Measurements from ENCODE around the gene RASGRF1.

- TF ChIP-seq, protein P1, sequence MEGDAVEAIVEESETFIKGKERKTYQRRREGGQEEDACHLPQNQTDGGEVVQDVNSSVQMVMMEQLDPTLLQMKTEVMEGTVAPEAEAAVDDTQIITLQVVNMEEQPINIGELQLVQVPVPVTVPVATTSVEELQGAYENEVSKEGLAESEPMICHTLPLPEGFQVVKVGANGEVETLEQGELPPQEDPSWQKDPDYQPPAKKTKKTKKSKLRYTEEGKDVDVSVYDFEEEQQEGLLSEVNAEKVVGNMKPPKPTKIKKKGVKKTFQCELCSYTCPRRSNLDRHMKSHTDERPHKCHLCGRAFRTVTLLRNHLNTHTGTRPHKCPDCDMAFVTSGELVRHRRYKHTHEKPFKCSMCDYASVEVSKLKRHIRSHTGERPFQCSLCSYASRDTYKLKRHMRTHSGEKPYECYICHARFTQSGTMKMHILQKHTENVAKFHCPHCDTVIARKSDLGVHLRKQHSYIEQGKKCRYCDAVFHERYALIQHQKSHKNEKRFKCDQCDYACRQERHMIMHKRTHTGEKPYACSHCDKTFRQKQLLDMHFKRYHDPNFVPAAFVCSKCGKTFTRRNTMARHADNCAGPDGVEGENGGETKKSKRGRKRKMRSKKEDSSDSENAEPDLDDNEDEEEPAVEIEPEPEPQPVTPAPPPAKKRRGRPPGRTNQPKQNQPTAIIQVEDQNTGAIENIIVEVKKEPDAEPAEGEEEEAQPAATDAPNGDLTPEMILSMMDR (conservative IDR thresholded peaks at IDR 0.05; ENCODE audit: low read depth, low read length): no peak
- TF ChIP-seq EZH2phosphoT487 (IDR thresholded peaks at IDR 0.05; ENCODE audit: borderline replicate concordance, low read length) (no peak), EZH2 (IDR thresholded peaks at IDR 0.05; ENCODE audit: low read length, unreplicated experiment) (no peak)
Observed at GRCh38 chr15:79042213-79042928, 48.2 kb downstream of the RASGRF1 start.
